ENCODE results near the gene CXCL6.

- TF ChIP-seq POLR2A (IDR thresholded peaks at IDR 0.05; ENCODE audit: low read depth, low read length) (no peak), TAF1 (IDR thresholded peaks at IDR 0.05; ENCODE audit: borderline replicate concordance, low read depth, low read length) (no peak)
Observed at GRCh38 chr4:73815145-73815544, 21.3 kb upstream of the CXCL6 start.
